Right cardiac atrium (tissue), 5 donors: ENCODE results near the gene JAKMIP2. TPM values are rescaled to one million over a fixed set of nuclear protein-coding genes. Genes with fewer than 3 reads are reported as not detected.
"Not testable (repeated sequence)": the region's sequence is repeated elsewhere in the genome, so short reads cannot be mapped to it uniquely, and the experiment has no call there.

Experiments
- ATAC-seq, 2 donors: fragments of 200-7000 bp; cut with Tn5 transposase; one replicate each; pipeline versions ENCODE4 v1.8.0 to v1.9.1; 2020; ENCODE audit warnings: moderate library complexity in 2 of 2, mild to moderate bottlenecking in 1 of 2
- DNase-seq, 3 donors: peaks; one replicate each; pipeline ENCODE4 v3.0.0-alpha.2; 2020
- H3K27ac ChIP-seq: one replicate; pipeline ENCODE4 v1.5.1; 2013; ENCODE audit warnings: mild to moderate bottlenecking, low read length, control low read depth, moderate library complexity
- H3K27me3 ChIP-seq: one replicate; pipeline ENCODE4 v1.6.1; 2013; ENCODE audit not compliant: control insufficient read depth, insufficient read depth
- H3K4me1 ChIP-seq: one replicate; pipeline ENCODE4 v1.6.1; 2013; ENCODE audit warnings: low read length; ENCODE audit not compliant: control insufficient read depth, insufficient read depth
- H3K4me3 ChIP-seq: one replicate; pipeline ENCODE4 v1.5.1; 2013; ENCODE audit warnings: low read length, control low read depth
- H3K9me3 ChIP-seq: one replicate; pipeline ENCODE4 v1.6.1; 2013; ENCODE audit warnings: low read length; ENCODE audit not compliant: control insufficient read depth
- WGBS: extraction: QIAGEN DNeasy Blood & Tissue Kit; methylation state at CpG from one replicate; pipeline ENCODE4 v1.1.7; 2013; 5-methylcytosine and 5-hydroxymethylcytosine counted together
- intact Hi-C, 4 donors: fragments of 100-400 bp; cut with DNase I; formaldehyde crosslinking; loops; one replicate each; pipeline versions ENCODE4 v1.11.0 to v1.14.0; 2022 to 2023
- polyA plus RNA-seq: library from polyadenylated mRNA; stranded (reverse); fragments of 200-250 nt; gene quantifications from one replicate; pipeline ENCODE4 v1.2.3, GENCODE V29; 2013
- total RNA-seq, 4 donors: library from RNA; stranded (reverse); fragmentation: NEBNext Ultra II Directional; extraction: Animal tissue kit (Norgen Biotek cat#: 25700); gene quantifications; one replicate each; pipeline ENCODE4 v1.2.1, GENCODE V29; 2021
- donor health status: healthy with polysubstance abuse.
- donor health status: DM: no; HTN: yes; CAD: no.
- donor health status: DM: no; HTN: no; CAD: no.
- donor health status: DM: no; HTN: yes; CAD: no; lungs with severe emphysema.
- donor health status: DM: yes; HTN: yes; CAD: no.

Gene JAKMIP2
- total and polyA plus RNA-seq, 5 donors, result 0.32 to 1.3 (median 0.88) TPM

DNA sequence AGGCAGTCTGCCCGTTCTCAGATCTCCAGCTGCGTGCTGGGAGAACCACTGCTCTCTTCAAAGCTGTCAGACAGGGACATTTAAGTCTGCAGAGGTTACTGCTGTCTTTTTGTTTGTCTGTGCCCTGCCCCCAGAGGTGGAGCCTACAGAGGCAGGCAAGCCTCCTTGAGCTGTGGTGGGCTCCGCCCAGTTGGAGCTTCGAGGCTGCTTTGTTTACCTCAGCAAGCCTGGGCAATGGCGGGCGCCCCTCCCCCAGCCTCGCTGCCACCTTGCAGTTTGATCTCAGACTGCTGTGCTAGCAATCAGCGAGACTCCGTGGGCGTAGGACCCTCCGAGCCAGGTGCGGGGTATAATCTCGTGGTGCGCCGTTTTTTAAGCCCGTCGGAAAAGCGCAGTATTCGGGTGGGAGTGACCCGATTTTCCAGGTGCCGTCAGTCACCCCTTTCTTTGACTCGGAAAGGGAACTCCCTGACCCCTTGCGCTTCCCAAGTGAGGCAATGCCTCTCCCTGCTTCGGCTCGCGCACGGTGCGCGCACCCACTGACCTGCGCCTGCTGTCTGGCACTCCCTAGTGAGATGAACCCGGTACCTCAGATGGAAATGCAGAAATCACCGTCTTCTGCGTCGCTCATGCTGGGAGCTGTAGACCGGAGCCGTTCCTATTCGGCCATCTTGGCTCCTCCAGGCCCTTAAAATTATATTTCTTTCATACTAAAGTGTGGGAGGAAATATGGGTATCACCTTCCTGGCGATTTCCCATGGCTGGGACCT, 61.2 kb downstream of the JAKMIP2 start:
- H3K27ac ChIP-seq, H3K27me3 ChIP-seq, ATAC-seq, intact Hi-C loops, H3K9me3 ChIP-seq, H3K4me1 ChIP-seq, H3K4me3 ChIP-seq, DNase-seq: not testable (repeated sequence)
- WGBS, result 84% methylated on average over 31 of the region's 38 CpGs

GRCh38 chr5:147713550-147714295, 68.8 kb downstream of the JAKMIP2 start:
- ATAC-seq, result no peak
- WGBS, result 81% methylated on average over 5 of the region's 5 CpGs
- no peak overlapping the region for H3K4me3 ChIP-seq
- no peak overlapping the region for H3K27ac ChIP-seq
- intact Hi-C loops, result no loop called here
- no peaks in the 10 kb centered on the region for H3K27me3 ChIP-seq
- H3K4me1 ChIP-seq, result no peaks in the 10 kb centered on the region
- no peaks in the 10 kb centered on the region for H3K9me3 ChIP-seq
- no peak for DNase-seq

GRCh38 chr5:147712598-147712997, 69.9 kb downstream of the JAKMIP2 start:
- 62% methylated on average over 4 of the region's 4 CpGs for WGBS
- Histone ChIP-seq H3K4me1 (no peaks in the 10 kb centered on the region), H3K9me3 (no peaks in the 10 kb centered on the region), H3K27me3 (no peaks in the 10 kb centered on the region), H3K27ac (no peak overlapping the region), H3K4me3 (no peak overlapping the region)
- ATAC-seq (no peak), DNase-seq (no peak)
- intact Hi-C loops, result no loop called here

DNA sequence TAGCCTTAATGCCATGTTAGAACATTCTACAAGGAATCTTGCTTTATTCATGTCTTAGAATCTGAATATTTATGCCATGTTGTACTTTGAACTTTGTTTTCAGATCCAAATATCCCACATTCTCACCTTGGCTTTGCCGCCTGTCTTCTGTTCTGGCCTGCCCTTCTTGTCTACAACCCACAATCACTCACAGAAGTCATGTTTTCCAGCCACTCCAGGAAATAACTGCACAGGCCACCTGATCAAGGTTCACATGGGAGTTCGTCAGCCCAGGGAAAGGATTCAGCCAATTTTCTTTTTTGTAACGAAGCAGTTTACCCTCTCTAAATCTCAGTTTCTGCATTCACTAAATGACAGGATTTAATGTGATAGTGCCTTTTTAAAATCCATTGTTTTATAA, 70.5 kb downstream of the JAKMIP2 start:
- no peak for DNase-seq
- intact Hi-C loops, result no loop called here
- Histone ChIP-seq H3K9me3 (no peaks in the 10 kb centered on the region), H3K27ac (no peak overlapping the region), H3K4me1 (no peaks in the 10 kb centered on the region), H3K4me3 (no peak overlapping the region), H3K27me3 (no peaks in the 10 kb centered on the region)
- WGBS, result 77% methylated on average over 3 of the region's 3 CpGs
- ATAC-seq, result no peak

DNA sequence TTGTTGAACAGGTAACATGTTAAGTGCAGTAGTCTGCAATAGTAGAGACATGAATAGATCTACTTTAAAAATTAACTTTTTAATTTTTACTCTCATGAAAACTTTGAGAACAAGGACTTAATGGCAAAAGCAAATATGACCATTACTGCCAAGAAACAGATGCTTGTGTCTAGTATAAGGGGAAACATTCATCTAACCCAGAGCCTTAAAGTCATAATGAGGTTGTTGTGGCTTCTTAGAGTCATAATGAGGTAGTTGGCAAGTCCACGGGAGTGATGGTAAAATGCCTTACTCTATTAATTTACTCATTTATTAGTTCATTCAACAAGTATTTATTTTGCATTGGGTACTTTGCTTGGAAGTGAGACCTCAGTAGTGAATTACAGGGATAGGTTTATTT, 71.5 kb downstream of the JAKMIP2 start:
- Histone ChIP-seq H3K4me3 (no peak overlapping the region), H3K9me3 (no peaks in the 10 kb centered on the region), H3K27me3 (no peaks in the 10 kb centered on the region), H3K27ac (no peak overlapping the region), H3K4me1 (no peaks in the 10 kb centered on the region)
- DNase-seq (no peak), ATAC-seq (no peak)
- intact Hi-C loops, result no loop called here
- 84% methylated on average over 1 of the region's 1 CpG for WGBS

DNA sequence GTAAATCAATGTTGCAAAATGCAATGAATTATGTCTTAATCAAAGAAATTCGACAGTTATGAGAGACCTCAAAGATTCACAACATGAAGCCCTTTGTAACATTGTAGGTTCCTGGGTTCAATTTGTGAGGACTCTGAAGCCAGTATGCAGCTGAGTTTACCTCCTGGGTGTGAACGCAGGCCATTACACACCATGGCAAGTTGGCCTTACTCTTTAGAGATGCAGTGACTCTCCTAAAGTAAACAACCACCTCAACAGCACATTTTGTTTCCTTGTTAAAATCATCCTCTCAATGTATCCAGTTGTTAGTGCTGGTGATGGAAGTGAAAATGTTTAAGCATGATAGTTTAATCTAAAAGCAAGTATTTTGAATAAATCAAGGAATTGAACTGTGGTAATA, 73.8 kb downstream of the JAKMIP2 start:
- DNase-seq, result no peak
- intact Hi-C loops, result no loop called here

DNA sequence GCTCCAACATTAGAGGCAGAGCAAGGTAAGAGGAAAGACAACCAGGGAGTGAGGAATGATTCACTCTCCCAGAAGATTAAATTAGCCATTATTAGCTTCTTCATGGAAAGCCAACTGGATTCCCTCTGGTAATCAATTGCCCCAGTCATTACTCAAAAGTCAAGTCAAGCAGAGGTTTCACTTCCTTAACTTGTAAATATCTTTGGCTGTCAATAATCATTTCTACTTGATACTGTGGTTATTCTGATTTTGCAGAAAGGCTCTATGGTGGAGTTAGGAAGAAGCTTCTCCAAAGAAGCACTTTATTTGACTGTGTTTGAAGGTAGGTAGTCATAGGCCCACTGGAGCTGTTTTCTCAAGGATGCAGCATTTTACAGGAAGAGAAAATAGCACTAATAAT, 78.0 kb downstream of the JAKMIP2 start:
- ATAC-seq, result no peak
- H3K9me3 ChIP-seq, result no peaks in the 10 kb centered on the region

More for the DNA sequence above, 73.8 kb downstream of the JAKMIP2 start:
- Histone ChIP-seq H3K9me3 (no peaks in the 10 kb centered on the region), H3K27me3 (no peaks in the 10 kb centered on the region), H3K4me1 (no peaks in the 10 kb centered on the region), H3K4me3 (no peak overlapping the region), H3K27ac (no peak overlapping the region)
- WGBS, result 75% methylated on average over 2 of the region's 2 CpGs
- ATAC-seq, result no peak

DNA sequence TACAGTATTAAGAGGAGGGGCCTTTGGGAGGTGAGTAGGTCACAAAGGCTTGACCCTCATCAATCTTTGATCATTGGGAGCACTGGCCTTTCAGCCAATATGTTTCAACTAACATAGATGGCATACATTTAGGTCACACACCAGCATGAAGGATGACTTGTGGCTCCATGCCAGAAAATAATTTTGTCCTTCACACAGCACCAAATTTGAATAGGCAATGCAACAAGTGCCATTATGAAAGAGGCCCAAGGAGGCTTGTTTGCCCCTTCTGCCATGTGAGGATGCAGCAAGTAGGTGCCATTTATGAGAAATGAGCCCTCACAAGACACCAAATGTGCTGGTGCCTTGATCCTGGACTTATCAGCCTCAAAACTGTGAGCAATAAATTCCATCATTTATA, 81.1 kb downstream of the JAKMIP2 start:
- no peaks in the 10 kb centered on the region for H3K9me3 ChIP-seq
- intact Hi-C loops, result no loop called here
- no peaks in the 10 kb centered on the region for H3K27me3 ChIP-seq
- H3K27ac ChIP-seq, result no peak overlapping the region
- no peaks in the 10 kb centered on the region for H3K4me1 ChIP-seq
- ATAC-seq (no peak), DNase-seq (no peak)
- no peak overlapping the region for H3K4me3 ChIP-seq

More for the DNA sequence above, 78.0 kb downstream of the JAKMIP2 start:
- no peaks in the 10 kb centered on the region for H3K27me3 ChIP-seq
- DNase-seq, result no peak
- no peak overlapping the region for H3K4me3 ChIP-seq
- no peaks in the 10 kb centered on the region for H3K4me1 ChIP-seq
- intact Hi-C loops, result no loop called here
- no peak overlapping the region for H3K27ac ChIP-seq

- Histone ChIP-seq H3K27me3 (no peaks in the 10 kb centered on the region), H3K4me1 (no peaks in the 10 kb centered on the region), H3K4me3 (no peak overlapping the region), H3K9me3 (no peaks in the 10 kb centered on the region), H3K27ac (no peak overlapping the region)
- intact Hi-C loops, result no loop called here
- no peak for DNase-seq
- 78% methylated on average over 3 of the region's 3 CpGs for WGBS
- ATAC-seq, result no peak
These were observed 82.9 kb downstream of the JAKMIP2 start for GRCh38 chr5:147699496-147700088.

- intact Hi-C loops, result no loop called here
- Histone ChIP-seq H3K9me3 (no peaks in the 10 kb centered on the region), H3K4me1 (no peaks in the 10 kb centered on the region), H3K4me3 (no peak overlapping the region), H3K27me3 (no peaks in the 10 kb centered on the region), H3K27ac (no peak overlapping the region)
- DNase-seq, result no peak
- ATAC-seq, result no peak
These were observed 85.1 kb downstream of the JAKMIP2 start for GRCh38 chr5:147697380-147697779.

DNA sequence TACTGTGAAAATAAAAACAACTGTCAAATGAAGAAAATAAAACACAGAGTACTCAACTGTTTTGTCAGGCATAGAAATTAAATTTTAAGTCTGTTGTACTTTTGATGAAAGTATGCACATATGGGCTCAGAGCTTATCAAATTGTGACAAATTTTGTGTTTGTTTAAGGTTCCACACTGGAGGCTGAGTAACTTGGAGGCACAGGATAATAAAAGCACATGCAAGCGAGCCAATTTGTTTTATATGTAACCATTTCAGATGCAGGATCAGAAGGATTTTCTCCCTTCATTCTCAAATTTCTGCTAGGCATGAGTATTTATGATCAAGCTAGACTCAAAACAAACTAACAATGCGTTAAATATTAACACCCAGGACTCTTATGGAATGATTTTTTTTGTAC, 87.8 kb downstream of the JAKMIP2 start:
- Histone ChIP-seq H3K27me3 (no peaks in the 10 kb centered on the region), H3K27ac (no peak overlapping the region), H3K9me3 (no peaks in the 10 kb centered on the region), H3K4me1 (no peaks in the 10 kb centered on the region), H3K4me3 (no peak overlapping the region)
- intact Hi-C loops, result no loop called here
- WGBS, result 73% methylated on average over 2 of the region's 2 CpGs
- no peak for ATAC-seq
- DNase-seq, result no peak
